ENCODE results near the gene METTL16.

- TF ChIP-seq REST (IDR thresholded peaks at IDR 0.05), result no peak
- TF ChIP-seq RAD21 (IDR thresholded peaks at IDR 0.05), result no peak
Observed at GRCh38 chr17:2401426-2402221, 110.1 kb downstream of the METTL16 start.
